GM10248 (cell line): Measurements from ENCODE around the gene GJE1.

ENCODE experiments used
- CTCF ChIA-PET: fragments of 300-600 bp; sonication (Branson Sonifier 250); formaldehyde crosslinking; extraction: SDS; loops from one replicate; lab custom pipeline; 2021; ENCODE audit warnings: antibody characterized with exemption; lab: Yijun Ruan, JAX
- POLR2A ChIA-PET: fragments of 350-650 bp; sonication (Branson Sonifier 250); formaldehyde crosslinking; extraction: SDS; loops from one replicate; lab custom pipeline; 2020; ENCODE audit warnings: antibody characterized with exemption; lab: Yijun Ruan, JAX
- DNase-seq: peaks from one replicate; pipeline ENCODE4 v3.0.0; 2012; ENCODE audit errors: extremely low spot score
- TF ChIP-seq, protein P1 (sequence below): IDR thresholded peaks from 2 replicates; pipeline ENCODE4 v1.5.1; 2012; ENCODE audit warnings: mild to moderate bottlenecking, low read depth; ENCODE audit errors: extremely low read depth, missing control alignments, control extremely low read depth

Gene GJE1

GRCh38 chr6:142174703-142175102, 42.0 kb downstream of the GJE1 start:
- ChIA-PET POLR2A (no interaction called here), CTCF (no interaction called here)
- no peak for DNase-seq
- TF ChIP-seq, protein P1, sequence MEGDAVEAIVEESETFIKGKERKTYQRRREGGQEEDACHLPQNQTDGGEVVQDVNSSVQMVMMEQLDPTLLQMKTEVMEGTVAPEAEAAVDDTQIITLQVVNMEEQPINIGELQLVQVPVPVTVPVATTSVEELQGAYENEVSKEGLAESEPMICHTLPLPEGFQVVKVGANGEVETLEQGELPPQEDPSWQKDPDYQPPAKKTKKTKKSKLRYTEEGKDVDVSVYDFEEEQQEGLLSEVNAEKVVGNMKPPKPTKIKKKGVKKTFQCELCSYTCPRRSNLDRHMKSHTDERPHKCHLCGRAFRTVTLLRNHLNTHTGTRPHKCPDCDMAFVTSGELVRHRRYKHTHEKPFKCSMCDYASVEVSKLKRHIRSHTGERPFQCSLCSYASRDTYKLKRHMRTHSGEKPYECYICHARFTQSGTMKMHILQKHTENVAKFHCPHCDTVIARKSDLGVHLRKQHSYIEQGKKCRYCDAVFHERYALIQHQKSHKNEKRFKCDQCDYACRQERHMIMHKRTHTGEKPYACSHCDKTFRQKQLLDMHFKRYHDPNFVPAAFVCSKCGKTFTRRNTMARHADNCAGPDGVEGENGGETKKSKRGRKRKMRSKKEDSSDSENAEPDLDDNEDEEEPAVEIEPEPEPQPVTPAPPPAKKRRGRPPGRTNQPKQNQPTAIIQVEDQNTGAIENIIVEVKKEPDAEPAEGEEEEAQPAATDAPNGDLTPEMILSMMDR = no peak

DNA sequence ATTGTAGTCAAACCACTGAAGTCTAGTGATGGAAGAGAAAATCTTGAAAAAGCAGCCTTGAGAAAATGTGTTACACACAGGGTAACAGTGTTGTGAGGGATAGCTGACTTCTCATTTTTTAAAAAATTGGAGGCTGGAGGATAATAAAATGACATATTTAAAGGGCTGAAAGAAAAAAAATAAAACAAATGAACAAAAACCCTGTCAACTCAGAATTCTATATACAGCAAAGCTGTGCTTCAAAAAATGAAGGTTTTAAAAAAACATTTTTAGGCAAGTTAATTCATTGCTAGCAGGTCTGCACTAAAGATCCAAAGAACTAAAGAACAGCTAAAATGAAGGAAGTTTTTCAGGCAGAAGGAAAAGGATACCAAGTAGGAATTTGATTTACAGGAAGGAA, 45.4 kb downstream of the GJE1 start:
- TF ChIP-seq, protein P1 = no peak
- CTCF ChIA-PET = interaction anchor here (0.7 to 1.6 kb wide), 3 partner anchors 11 to 22 kb away, joined by 3 to 6 read pairs (median 3); no protein-coding TSS in a partner anchor
- no peak for DNase-seq
- POLR2A ChIA-PET = no interaction called here

GRCh38 chr6:142182004-142182403, 49.3 kb downstream of the GJE1 start:
- ChIA-PET POLR2A (no interaction called here), CTCF (interaction anchor here (1.1 kb wide), 3 partner anchors 10 to 26 kb away, joined by 3 read pairs; no protein-coding TSS in a partner anchor)
- TF ChIP-seq, protein P1 = no peak
- DNase-seq = no peak

GRCh38 chr6:142183351-142183750, 50.6 kb downstream of the GJE1 start:
- ChIA-PET CTCF (no interaction called here), POLR2A (no interaction called here)
- TF ChIP-seq, protein P1 = no peak
- no peak for DNase-seq

GRCh38 chr6:142184307-142184706, 51.6 kb downstream of the GJE1 start:
- ChIA-PET CTCF (no interaction called here), POLR2A (no interaction called here)
- no peak for DNase-seq
- TF ChIP-seq, protein P1 = no peak
